GM18507 (cell line): ENCODE results near the gene CD40LG.

Experiments
- DNase-seq: peaks from one replicate; pipeline ENCODE4 v3.0.0; 2011; ENCODE audit warnings: low read depth; ENCODE audit not compliant: insufficient read length; ENCODE audit errors: extremely low spot score
- FAIRE-seq: peaks from 2 replicates; lab custom pipeline; 2011; peaks lifted over from hg19 to GRCh38; lab: Jason Lieb, UNC

Gene CD40LG

GRCh38 chrX:136643243-136643642, 4.7 kb upstream of the CD40LG start:
- FAIRE-seq (no peak), DNase-seq (no peak)

- FAIRE-seq (peak; percentile 74), DNase-seq (no peak)
These were observed 1.2 kb upstream of the CD40LG start for GRCh38 chrX:136646602-136647239.

GRCh38 chrX:136650811-136651210, 2.9 kb downstream of the CD40LG start:
- FAIRE-seq (no peak), DNase-seq (no peak)

GRCh38 chrX:136652822-136653723, 5.1 kb downstream of the CD40LG start:
- DNase-seq (no peak), FAIRE-seq (peak; percentile 49)

GRCh38 chrX:136656361-136656964, 8.5 kb downstream of the CD40LG start:
- FAIRE-seq (peak; percentile 39), DNase-seq (no peak)

GRCh38 chrX:136658151-136658550, 10.2 kb downstream of the CD40LG start:
- peak; percentile 51 for FAIRE-seq
- no peak for DNase-seq

- DNase-seq (no peak), FAIRE-seq (no peak)
These were observed 11.2 kb downstream of the CD40LG start for GRCh38 chrX:136659174-136659573.

- DNase-seq (no peak), FAIRE-seq (no peak)
These were observed 12.9 kb downstream of the CD40LG start for GRCh38 chrX:136660896-136661295.

GRCh38 chrX:136662104-136662503, 14.1 kb downstream of the CD40LG start:
- no peak for FAIRE-seq
- DNase-seq, result no peak

GRCh38 chrX:136662976-136663375, 15.0 kb downstream of the CD40LG start:
- DNase-seq, result no peak
- FAIRE-seq, result no peak

GRCh38 chrX:136665258-136665900, 17.4 kb downstream of the CD40LG start:
- DNase-seq (no peak), FAIRE-seq (peak; percentile 89)

- FAIRE-seq (peak; percentile 77), DNase-seq (no peak)
These were observed 18.1 kb downstream of the CD40LG start for GRCh38 chrX:136666088-136666487.

- FAIRE-seq (peak; percentile 18), DNase-seq (no peak)
These were observed 19.6 kb downstream of the CD40LG start for GRCh38 chrX:136667446-136668168.

GRCh38 chrX:136671006-136671610, 23.1 kb downstream of the CD40LG start:
- peak; percentile 94 for FAIRE-seq
- DNase-seq, result no peak

GRCh38 chrX:136674270-136674985, 26.5 kb downstream of the CD40LG start:
- FAIRE-seq (no peak), DNase-seq (no peak)

- no peak for DNase-seq
- FAIRE-seq, result no peak
These were observed 31.6 kb downstream of the CD40LG start for GRCh38 chrX:136679531-136679930.

GRCh38 chrX:136684120-136684519, 36.2 kb downstream of the CD40LG start:
- FAIRE-seq (peak; percentile 70), DNase-seq (no peak)

GRCh38 chrX:136687457-136687856, 39.5 kb downstream of the CD40LG start:
- no peak for DNase-seq
- FAIRE-seq, result peak; percentile 62
